Peyer's patch (tissue), 4 donors: Measurements from ENCODE around the gene ARHGEF38. TPM values are rescaled to one million over a fixed set of nuclear protein-coding genes. Genes with fewer than 3 reads are reported as not detected.

Source experiments
- DNase-seq, 3 donors: peaks; one replicate each; pipeline ENCODE4 v3.0.0-alpha.2; 2017 to 2019
- H3K27ac ChIP-seq, 4 donors: fragments of 200-600 bp; sonication (generic); one replicate each; pipeline ENCODE4 v1.5.1; 2016 to 2019
- H3K27me3 ChIP-seq, 2 donors: fragments of 200-600 bp; sonication (generic); one replicate each; pipeline ENCODE4 v1.5.1; 2019
- H3K36me3 ChIP-seq, 3 donors: fragments of 200-600 bp; sonication (generic); one replicate each; pipeline ENCODE4 v1.5.1; 2016 to 2019
- H3K4me1 ChIP-seq, 4 donors: fragments of 200-600 bp; sonication (generic); one replicate each; pipeline ENCODE4 v1.5.1; 2016 to 2019
- H3K4me3 ChIP-seq, 4 donors: fragments of 200-600 bp; sonication (generic); 1 replicate in 3 of 4; 2 replicates in 1 of 4; pipeline ENCODE4 v1.5.1; 2016 to 2019; ENCODE audit warnings: mild to moderate bottlenecking in 1 of 4
- H3K9me3 ChIP-seq, 4 donors: fragments of 200-600 bp; sonication (generic); one replicate each; pipeline ENCODE4 v1.5.1; 2016 to 2019; ENCODE audit warnings: mild to moderate bottlenecking in 1 of 4
- POLR2A ChIP-seq, 2 donors: fragments of 450-650 bp; IDR thresholded peaks; one replicate each; pipeline ENCODE4 v1.5.1; 2017; ENCODE audit warnings: antibody characterized with exemption in 2 of 2, mild to moderate bottlenecking in 2 of 2, moderate library complexity in 2 of 2
- total RNA-seq, 4 donors: library from RNA; depleted of rRNA; stranded (reverse); fragments of >200 nt; gene quantifications; one replicate each; pipeline ENCODE4 v1.1.0, GENCODE V29; 2016
- TF ChIP-seq, protein P1 (sequence below), 6 experiments: fragments of 450-650 bp in 4 of 6; fragments of 200-600 bp in 2 of 6; sonication (generic) in 1 of 6; IDR thresholded peaks; one replicate each; pipeline ENCODE4 v1.5.1; 2017 to 2019; ENCODE audit warnings: antibody characterized with exemption in 6 of 6, mild to moderate bottlenecking in 3 of 6, moderate library complexity in 1 of 6

Gene ARHGEF38
- total RNA-seq, 4 donors from 2014 or later = 17.3 to 31.8 (median 25.4) TPM

DNA sequence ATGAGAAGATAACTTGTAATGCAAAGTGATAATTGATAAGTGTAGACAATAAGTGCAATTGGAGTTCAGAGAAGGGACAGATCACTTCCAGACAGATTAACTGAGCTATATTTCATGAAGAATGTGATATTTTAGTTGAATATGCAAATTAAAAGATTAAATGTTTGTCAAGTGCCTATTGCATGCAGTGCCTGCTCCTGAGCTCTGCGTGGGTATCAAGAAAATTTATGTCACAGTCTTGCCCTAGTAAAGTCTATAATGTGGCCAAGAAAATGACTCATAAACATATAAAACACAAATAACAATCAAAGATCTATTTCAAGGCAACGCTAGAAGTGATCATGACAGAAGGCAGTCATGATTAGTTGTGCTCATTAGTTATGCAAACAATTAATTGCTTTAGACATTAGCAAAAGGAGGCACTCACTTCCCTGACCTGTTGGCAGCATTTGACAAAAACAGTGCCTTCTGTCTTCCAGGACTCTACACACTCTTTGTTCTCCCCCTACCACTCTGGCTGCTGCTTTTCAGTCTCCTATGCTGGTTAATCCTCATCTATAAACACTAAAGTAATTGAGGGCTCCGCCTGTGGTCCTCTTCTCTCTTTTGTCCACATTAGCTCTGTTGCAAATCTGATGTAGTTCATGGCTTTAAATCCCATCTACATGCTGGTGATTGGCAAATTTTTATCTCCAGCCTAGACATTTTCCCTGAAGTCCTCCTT lies 47.7 kb downstream of the ARHGEF38 start:
- no peak for TF ChIP-seq POLR2A (IDR thresholded peaks at IDR 0.05)
- TF ChIP-seq, protein P1, sequence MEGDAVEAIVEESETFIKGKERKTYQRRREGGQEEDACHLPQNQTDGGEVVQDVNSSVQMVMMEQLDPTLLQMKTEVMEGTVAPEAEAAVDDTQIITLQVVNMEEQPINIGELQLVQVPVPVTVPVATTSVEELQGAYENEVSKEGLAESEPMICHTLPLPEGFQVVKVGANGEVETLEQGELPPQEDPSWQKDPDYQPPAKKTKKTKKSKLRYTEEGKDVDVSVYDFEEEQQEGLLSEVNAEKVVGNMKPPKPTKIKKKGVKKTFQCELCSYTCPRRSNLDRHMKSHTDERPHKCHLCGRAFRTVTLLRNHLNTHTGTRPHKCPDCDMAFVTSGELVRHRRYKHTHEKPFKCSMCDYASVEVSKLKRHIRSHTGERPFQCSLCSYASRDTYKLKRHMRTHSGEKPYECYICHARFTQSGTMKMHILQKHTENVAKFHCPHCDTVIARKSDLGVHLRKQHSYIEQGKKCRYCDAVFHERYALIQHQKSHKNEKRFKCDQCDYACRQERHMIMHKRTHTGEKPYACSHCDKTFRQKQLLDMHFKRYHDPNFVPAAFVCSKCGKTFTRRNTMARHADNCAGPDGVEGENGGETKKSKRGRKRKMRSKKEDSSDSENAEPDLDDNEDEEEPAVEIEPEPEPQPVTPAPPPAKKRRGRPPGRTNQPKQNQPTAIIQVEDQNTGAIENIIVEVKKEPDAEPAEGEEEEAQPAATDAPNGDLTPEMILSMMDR (IDR thresholded peaks at IDR 0.05) = no peak
- H3K4me3 ChIP-seq = no peak overlapping the region
- no peaks in the 10 kb centered on the region for H3K36me3 ChIP-seq
- H3K4me1 ChIP-seq = no peaks in the 10 kb centered on the region
- no peak overlapping the region for H3K27ac ChIP-seq
- no peak for DNase-seq
- no peaks in the 10 kb centered on the region for H3K9me3 ChIP-seq
- H3K27me3 ChIP-seq = no peaks in the 10 kb centered on the region

DNA sequence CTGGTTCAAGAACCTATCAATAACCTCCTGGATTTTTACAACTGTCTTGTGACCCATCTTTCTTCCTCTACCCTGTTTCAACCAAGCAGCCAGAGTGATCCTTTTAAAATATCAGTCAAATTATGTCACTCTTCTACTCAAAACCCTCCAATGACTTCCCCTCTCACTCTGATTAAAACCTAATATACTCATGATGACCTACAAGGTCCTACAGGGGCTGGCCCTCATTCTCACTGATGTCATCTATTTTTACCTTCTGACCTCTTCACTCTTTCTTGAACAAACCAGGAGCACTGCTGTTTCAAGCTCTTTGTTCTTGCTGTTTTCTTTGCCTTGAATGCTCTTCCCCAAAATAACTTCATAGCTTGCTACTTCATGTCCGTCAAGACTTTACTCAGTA lies 48.5 kb downstream of the ARHGEF38 start:
- Histone ChIP-seq H3K27ac (no peak overlapping the region), H3K27me3 (no peaks in the 10 kb centered on the region), H3K4me3 (no peak overlapping the region), H3K9me3 (no peaks in the 10 kb centered on the region), H3K36me3 (no peaks in the 10 kb centered on the region), H3K4me1 (no peaks in the 10 kb centered on the region)
- DNase-seq = no peak
- TF ChIP-seq, protein P1 (IDR thresholded peaks at IDR 0.05) = no peak
- TF ChIP-seq POLR2A (IDR thresholded peaks at IDR 0.05) = no peak

DNA sequence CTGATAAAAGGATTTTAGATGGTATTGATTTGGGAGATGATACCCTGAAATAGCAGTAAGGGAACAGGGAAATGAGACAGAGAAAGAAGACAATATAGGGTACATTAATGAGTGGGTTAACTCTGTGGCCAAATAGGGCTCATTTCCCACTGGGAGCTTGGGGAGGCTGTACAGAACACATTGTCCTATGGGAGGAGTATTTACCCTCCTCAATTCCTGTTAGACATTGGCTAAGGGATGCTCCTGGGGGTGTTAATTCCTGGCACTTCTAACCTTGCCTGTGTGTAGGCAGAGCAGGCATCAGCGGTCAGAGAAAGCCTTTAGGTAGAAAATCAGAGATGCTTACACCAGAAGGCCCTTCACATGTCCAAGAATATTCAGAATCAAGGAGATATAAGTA lies 49.0 kb downstream of the ARHGEF38 start:
- no peaks in the 10 kb centered on the region for H3K27me3 ChIP-seq
- no peak for DNase-seq
- no peaks in the 10 kb centered on the region for H3K9me3 ChIP-seq
- no peak overlapping the region for H3K27ac ChIP-seq
- no peak overlapping the region for H3K4me3 ChIP-seq
- no peaks in the 10 kb centered on the region for H3K4me1 ChIP-seq
- H3K36me3 ChIP-seq = no peaks in the 10 kb centered on the region
- TF ChIP-seq, protein P1 (IDR thresholded peaks at IDR 0.05) = no peak
- TF ChIP-seq POLR2A (IDR thresholded peaks at IDR 0.05) = no peak

DNA sequence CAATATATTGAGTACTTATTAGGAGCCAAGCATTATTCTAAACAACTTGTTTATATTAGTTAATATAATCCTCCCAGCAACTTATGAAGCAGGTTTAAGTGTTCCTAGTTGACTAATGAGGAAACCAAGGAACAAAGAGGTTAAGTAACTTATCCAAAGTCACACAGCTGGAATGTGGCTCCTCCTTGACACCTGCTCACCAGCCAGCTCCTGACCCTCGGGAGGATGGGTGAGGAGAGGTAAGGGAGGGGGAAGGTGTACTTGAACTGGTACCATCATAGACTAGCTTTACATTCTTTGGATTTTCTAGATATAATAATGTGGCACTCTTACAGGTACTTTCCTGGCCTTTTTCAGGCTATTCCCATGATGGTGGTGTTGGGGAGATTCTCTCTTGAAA lies 50.7 kb downstream of the ARHGEF38 start:
- H3K27ac ChIP-seq = no peak overlapping the region
- no peaks in the 10 kb centered on the region for H3K27me3 ChIP-seq
- no peaks in the 10 kb centered on the region for H3K4me1 ChIP-seq
- no peaks in the 10 kb centered on the region for H3K36me3 ChIP-seq
- TF ChIP-seq, protein P1 (IDR thresholded peaks at IDR 0.05) = no peak
- TF ChIP-seq POLR2A (IDR thresholded peaks at IDR 0.05) = no peak
- no peak overlapping the region for H3K4me3 ChIP-seq
- H3K9me3 ChIP-seq = no peaks in the 10 kb centered on the region
- DNase-seq = no peak

DNA sequence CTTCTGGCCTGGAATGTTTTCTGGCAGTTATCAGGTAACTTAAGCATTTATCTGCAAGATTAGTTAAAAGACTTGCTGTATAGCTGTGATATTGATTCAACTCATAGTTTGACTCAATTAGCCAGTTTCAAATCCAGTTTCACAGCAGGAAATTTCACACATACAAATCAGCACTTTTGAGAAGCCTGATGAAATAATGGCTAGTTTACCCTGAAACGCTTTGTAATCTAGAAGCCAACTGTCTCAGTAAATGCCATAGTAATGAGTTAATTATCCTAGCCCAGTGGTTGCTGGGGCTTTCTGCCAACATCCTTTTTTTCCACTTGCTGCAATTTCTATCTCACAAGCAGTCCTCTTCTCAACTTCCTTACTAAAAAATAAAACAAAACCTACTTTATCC lies 53.1 kb downstream of the ARHGEF38 start:
- Histone ChIP-seq H3K4me1 (no peaks in the 10 kb centered on the region), H3K27ac (no peak overlapping the region), H3K9me3 (no peaks in the 10 kb centered on the region), H3K36me3 (no peaks in the 10 kb centered on the region), H3K4me3 (no peak overlapping the region), H3K27me3 (no peaks in the 10 kb centered on the region)
- no peak for DNase-seq
- TF ChIP-seq, protein P1 (IDR thresholded peaks at IDR 0.05) = no peak
- no peak for TF ChIP-seq POLR2A (IDR thresholded peaks at IDR 0.05)
